Stimulated activated CD8-positive, alpha-beta memory T cell treated with anti-CD3 and anti-CD28 coated beads, Interleukin-2, amount 100 ng/mL, for 1 hour (primary cell): ENCODE results near the gene E2F3.
"Not testable (repeated sequence)": the region's sequence is repeated elsewhere in the genome, so short reads cannot be mapped to it uniquely, and the experiment has no call there.

Experiments
- DNase-seq, 2 donors: peaks; one replicate each; pipeline ENCODE4 v3.0.0-alpha.2; 2020; ENCODE audit warnings: low read depth in 2 of 2

Gene E2F3

DNA sequence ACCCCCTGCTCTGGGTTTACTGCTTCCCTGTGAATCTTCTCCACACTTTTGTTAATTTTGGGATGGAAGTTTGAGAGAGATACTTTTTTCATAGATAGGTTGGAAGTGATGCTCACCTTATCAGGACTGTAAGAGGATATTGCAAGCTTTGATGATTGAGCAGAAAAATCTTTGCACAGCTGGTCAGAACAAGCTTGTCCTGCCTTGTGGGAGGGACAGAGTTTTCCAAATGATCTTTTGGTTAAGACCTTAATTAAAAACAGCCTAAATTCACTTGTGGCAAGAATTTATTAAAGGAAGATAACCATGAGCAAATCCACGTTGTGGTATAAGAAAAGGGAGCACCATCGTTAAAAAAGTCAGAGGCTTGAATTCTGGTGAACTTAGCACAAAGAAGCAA is 32.2 kb downstream of the E2F3 start:
- DNase-seq, result no peak

DNA sequence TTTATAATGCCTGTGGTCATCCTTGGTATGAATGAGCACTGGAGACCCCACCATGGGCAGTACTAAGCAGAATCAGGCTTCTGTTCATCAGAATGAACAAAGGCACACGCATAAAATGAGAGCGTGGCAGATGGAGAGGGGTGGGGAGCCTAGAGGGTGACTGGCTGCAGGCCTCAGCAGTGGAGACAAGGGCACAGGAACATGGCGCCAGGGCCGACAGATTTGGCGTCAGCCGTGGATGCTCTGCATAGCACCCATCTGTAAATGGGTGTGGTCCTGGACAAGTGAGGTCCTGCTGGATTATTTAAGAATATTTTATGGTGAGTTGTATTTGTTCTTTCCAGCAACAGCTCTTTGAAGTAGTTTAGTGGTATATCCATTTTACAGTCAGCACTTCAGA is 33.1 kb downstream of the E2F3 start:
- no peak for DNase-seq

DNA sequence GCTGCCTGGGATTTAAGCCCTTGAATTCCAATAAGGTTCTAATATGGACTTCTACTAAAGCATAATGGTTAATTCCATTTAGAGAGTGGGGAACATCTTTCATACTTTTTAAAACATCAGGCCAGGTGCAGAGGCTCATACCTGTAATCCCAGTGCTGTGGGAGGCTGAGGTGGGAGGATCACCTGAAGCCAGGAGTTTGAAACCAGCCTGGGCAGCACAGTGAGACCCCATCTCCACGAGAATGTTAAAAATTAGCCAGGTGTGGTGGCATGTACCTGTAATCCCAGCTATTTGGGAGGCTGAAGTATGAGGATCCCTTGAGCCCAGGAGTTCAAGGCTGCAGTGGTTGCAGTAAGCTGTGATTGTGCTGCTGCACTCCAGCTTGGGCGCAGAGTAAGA is 35.0 kb downstream of the E2F3 start:
- no peak for DNase-seq

DNA sequence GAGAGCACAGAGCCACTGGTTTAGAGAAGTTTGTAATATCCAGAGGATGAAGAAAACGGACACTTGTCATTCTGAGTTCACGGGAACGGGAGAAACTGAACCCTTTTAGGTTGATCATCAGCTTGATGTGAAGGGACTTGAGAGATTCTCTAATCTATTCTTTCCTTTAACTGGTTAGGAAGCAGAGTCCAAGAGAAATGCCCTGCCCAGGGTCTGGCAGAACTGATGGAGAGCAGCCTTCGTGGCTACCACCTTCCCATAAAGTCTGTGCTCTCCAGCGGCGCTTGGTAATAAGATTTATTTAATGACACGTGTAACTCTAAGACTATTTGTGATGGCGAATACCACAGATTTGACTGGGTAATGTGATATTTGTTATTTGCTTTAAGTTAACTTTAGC is 36.0 kb downstream of the E2F3 start:
- no peak for DNase-seq

DNA sequence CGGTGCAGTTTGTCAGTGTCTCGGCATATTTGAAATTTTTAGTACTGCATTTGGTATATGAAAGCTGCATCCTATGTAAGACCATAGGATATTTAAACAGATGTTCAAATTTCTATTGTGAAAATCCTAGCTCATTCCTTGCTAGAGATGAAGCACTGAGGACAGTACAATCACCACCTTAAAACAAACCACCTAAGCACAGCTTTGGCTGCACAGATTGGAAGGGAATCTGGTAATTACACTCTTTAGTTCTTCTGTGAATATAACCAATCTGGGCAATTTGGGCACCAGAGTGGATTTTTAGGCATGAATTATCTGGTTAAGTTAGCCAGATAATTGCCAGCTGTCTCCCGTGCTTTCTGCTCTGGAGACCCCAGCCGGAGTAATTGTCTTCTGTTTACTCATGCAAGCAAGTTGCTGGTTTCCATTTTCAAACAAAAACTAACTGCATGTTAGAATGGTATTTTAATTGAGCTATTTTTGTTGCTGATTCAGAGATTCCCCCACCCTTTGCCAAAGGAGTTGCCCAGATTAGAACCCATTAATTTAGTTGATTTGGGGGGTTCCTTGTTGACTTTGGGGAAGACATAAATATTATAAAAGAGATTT is 36.9 kb downstream of the E2F3 start:
- no peak for DNase-seq

DNA sequence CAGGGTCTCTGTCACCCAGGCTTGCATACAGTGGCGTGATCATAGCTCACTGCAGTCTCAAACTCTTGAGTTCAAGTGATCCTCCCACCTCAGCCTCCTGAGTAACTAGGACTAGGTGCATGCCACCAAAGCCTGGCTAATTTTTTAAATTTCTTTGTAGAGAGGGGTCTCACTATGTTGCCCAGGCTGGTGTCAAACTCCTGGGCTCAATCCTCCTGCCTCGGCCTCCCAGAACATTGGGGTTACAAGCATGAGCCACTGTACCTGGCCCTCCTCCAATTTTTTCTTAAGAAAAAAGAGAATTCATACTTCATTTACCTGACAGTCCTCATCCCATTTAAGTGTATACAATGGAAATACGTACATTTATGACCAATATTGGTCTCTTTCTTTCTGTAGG is 37.9 kb downstream of the E2F3 start:
- no peak for DNase-seq

DNA sequence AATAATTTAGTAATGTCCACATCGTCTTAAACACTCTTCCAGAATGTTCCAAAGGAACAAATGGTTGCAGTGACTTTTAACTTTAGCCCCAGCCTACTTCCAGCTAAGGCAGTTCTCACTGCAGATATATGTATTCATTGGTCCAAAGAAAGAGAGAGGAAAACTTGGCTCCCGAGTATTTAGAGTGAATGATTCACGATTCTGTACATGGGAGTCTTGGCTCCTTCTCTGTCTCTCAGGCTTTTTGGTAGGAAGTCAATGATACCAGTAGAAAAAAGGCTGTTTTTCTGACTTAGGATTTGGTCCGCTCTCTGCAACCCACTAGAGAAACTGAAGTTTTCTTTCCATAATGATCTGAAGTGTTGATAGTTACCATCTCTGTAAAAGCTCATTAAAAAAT is 38.6 kb downstream of the E2F3 start:
- no peak for DNase-seq

DNA sequence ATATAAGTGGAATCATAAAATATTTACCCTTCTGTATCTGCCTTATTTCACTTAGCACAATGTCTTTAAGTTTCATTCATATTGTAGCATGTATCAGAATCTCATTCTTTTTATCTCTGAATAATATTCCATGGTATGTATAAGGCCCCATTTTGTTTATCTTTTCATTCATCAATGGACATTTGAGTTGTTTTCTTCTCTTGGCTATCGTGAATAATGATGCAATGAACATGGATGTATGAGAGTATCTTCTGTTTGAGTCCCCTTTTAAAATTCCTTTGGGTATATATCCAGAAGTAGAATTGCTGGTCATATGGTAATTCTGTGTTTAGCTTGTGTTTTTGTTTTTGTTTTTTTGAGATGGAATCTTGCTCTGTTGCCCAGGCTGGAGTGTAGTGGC is 39.6 kb downstream of the E2F3 start:
- DNase-seq, result no peak

DNA sequence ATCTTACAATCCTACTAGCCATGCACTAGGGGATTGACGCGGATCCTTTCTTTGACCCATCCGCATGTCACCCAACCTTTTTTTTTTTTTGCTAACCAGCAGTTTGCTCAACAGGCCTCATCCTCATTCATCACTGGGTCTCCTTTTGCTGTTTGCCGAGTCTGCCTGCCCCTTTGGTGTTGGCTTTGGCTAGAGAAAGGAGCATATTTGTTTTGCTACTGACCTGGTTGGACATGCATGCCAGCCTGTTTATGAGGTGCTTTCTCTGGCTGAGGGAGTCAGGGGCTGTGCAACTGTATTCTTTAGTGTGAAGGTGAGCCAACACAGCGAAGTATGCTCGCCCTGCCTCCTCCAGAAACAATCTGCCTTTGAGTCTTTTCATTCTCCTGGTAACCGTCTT is 40.2 kb downstream of the E2F3 start:
- no peak for DNase-seq

DNA sequence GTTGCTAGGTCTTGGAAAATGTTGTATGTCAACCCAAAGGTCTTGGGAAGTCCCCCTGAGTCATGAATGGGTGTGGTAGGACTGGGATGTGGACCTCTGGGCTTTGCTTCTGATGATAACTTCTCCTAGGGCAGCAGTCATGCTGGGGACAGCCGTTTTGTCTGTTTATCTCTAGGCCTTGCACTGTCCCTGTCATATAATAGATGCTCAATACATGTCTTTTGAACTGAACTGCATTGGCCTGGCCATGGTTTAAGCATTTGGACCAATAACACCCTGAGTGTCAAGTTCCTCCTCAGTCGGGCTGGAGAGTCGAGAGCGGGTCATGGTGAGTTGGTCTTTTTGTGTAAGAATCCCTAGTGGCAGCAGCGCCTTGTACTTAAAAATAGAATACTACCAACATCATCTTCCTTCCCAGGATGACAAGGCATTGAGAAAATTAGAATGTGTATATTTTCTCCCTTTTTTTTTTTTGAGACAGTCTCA is 43.1 kb downstream of the E2F3 start:
- no peak for DNase-seq

DNA sequence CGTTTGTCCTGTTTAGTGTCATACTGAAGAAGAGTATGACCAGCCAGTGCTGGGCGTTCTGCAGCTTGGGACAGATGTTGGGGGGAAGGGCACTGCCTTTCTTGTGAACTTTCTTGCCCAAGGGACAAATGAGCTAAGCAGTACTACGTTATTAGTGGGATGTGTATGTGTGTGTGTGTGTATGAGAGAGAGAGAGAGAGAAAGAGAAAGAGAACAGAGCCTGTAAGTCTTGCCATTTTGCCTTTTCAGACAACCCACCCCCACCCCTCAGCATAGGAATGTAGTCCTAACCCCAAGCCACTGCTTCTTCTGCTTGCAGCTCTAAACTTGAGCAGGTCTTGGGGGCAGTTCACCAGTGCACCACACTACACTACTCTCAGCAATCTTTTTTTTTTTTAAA is 45.5 kb downstream of the E2F3 start:
- DNase-seq, result no peak

DNA sequence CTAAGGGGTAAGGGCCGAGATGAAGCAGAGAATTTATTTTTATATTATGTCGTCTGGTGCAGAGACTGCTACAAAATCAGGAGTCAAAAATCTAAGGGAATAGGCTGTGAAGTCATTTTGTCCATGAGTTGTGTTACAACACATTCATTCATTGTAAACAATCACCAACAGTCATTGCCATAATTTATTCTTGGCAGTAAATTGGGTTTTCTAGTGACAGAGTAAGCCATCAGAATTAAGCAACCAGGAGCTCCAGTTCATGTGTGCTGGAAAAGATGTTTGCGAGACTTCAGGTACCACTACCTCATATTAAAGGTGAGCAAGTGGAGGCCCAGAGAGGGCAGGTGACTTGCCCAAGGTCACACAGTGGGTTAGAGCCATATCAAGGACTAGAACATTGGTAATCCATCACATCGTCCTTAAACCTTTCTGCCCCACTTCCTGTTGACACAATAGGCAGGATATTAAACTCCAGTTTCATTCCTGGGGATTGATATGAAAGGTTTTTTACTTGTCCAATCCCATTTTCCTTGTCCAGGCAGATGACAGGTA is 46.0 kb downstream of the E2F3 start:
- DNase-seq, result no peak

DNA sequence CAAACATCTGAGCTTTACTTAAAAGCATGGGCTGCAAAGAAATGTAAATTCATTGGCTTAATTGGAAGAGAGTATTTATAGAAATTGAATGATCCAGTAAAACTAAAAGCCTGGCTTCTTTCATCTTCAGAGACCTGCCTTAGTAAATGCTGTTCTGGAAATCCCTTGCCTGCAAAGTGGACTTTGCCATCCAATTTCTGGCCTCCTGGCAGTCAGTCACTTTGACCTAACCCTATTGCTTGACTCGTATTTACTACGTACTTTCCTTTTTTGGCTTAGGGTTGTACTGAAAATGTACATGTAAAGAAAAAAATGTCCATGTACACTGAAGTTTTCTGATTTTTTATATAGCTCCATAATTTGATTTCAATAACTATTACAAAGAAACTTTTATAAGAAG is 47.1 kb downstream of the E2F3 start:
- DNase-seq, result no peak

DNA sequence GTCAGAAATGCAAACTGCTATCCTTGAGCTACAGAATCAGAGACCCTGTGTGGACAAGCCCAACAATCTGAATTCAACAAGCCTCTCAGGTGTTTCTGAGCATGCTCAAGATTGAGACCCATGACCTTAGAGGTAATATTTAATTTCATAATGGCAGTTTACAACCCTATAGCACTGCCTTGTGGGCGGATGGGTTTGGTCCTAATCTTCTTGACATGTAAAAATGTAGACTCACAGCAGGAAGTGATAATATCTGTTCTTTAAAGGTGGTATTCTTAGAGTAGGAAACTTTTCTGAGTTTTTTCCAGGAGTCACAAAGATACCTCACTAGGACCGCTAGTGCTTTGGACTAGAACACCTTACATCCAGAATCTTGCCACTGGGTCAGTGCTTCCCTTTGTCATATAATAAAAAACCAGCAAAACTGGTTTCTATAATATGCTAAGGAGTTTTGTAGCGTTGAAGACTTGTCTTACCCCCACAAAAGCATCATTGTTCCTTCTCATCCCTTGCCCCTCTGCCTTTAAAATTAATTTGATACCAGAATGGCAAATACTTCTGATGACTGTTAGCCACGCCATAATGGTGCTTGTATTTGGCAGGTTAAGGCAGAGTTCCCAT is 52.6 kb downstream of the E2F3 start:
- no peak for DNase-seq

DNA sequence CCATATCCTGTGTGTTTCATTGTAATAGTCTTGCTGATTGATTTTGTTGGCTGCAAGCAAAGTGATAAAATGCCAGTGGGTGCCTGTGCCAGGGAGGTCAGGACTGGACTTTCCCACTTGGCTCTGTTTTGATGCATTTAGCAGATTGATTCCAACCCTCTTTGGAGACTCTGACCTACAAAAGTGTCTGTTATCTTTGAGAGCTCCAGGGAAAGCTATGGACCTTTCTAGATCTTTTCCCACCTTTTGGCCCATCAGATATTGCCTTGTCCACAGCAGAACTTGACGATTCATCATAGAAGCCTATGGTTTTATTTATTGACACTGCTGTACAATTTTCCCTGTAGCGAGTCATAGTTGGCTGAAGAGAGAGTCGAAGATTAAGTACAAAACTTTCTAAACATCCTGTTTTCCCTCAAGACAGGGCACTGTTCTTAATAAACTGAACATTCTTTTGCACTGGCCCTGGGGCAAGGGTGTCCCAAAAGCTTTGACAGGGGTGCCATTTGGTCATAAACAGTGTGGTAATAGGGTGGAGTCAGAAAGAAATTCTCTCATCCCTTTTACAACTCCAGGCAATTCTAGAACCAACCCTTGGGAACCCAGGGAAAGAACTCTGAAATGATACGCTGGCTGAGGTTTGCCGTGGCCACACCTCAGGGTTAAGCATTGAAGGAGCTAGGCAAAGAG is 53.7 kb downstream of the E2F3 start:
- no peak for DNase-seq

DNA sequence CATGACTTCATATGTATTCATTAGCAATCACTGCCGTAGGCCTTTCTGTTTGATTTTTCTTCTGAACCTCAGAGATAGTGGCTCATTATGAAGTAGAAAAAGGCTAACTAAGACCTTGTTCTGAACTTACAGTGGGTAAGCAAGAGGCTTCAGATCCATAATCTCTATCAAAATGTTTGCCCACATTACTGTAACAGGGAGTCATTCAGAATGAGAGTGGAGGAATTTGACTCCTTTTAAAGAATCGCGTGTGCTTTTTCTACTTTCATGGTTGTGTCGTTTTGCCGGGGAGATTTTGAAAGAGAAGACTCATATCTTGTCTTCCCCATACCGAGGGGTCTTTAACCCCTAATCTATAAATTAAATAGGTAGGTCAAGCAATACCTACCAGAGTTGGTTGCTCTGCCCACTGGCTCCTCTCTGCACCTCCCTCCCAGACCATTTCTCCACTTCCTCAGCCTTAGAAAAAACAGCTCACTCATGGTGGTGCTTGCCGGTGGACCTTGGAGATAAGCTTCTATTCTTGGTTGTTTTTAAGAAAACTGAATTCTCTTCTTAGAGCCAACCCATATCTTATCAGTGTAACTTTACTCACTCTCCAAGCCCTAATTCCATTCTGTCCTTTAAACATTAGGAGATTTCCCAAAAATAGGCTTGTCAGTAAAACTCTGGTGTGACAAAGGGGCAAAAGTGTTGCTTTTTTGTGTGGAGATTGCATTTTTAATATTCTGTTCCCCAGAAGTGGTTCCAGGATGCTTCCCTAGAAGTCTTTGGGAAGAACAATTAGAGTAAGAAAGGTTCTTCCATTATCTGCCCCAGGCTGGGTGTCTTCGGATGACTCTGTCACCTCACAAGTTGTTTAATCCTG is 56.6 kb downstream of the E2F3 start:
- no peak for DNase-seq

DNA sequence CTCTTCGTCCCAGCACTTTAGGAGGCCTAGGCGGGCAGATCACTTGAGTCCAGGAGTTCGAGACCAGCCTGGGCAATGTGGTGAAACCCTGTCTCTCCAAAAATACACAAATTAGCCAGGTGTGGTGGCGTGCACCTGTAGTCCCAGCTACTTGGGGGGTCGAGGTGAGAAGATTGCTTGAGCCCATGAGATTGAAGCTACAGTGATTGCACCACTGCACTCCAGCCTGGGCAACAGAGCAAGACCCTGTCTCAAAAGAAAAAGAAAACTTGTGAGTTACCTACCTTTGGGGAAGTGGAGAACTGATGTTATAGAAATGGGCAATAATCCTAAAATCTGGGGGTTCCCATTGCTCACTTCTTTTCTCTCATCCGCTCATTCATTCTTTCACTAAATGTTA is 58.0 kb downstream of the E2F3 start:
- DNase-seq, result no peak

DNA sequence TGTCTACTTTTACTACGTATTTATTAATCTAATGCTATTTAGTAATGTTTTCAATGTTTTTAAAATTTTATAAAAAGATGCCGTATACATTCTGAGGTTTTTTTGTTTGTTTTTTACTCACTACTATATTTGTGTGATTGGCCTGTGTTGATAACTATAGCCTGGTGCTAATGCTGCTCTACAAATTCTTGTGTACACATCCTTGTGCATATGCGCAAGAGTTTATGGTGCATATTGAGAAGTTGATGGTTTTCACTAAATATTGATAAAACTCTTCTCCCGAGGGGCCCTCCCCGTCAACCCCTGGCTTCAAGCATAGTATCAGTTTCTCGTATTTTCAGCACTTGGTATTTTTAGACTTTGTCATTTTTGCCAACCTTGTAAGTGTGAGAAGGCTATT is 59.9 kb downstream of the E2F3 start:
- DNase-seq, result no peak

DNA sequence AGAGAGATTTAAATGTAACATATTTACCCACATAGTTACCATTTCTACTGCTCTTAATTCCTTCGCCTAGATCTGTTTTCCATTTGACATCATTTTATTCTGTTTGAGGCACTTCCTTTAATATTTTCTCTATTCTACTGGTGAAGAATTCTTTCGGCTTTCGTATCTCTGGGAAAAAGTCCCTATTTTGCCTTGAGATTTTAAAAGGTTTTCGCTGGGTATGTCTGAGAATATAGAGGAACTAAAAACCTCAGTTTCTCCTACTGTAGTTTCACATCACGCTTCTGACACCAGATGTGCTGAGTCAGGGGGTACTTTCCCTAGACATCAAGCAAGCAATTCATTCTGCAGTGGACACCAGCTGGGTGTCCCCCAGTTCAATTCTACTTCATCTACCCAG is 61.7 kb downstream of the E2F3 start:
- no peak for DNase-seq

DNA sequence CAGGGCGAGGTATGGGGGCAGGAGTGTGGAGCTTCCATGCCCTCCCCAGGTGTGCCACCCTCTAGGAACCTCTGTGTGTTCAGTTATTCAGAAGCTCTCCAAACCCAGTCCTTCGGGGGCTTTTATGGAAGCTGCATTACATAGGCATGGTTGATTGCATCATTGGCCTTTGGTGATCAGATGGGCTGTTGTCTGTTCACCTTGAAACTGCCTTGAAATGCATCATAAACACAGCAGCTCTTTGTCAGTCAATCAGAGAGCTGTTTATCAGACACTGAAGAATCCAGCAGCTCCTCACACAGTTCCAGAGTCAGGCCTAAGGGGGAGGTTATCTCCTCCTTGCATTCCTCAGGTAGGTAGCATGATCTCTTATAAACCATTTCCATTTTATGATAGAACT is 62.4 kb downstream of the E2F3 start:
- DNase-seq, result no peak

DNA sequence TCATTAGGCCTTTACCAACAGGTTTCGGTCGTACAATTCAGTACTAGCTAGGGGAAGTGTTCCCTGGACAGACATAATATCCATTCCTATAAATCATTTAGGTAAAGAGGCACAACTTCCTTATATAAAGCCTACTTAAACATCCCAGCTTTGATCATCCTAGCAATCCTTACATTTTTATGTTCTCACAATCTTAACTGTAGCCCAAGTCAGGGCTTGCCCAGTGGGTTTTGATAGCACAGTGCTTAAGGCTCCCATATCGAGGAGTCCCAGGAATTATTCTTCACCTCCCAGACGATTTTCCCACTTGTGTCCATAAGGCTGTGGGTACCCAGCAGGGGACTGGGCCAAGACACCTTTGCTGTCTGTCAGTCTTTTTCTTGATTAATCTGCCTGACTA is 63.2 kb downstream of the E2F3 start:
- no peak for DNase-seq

DNA sequence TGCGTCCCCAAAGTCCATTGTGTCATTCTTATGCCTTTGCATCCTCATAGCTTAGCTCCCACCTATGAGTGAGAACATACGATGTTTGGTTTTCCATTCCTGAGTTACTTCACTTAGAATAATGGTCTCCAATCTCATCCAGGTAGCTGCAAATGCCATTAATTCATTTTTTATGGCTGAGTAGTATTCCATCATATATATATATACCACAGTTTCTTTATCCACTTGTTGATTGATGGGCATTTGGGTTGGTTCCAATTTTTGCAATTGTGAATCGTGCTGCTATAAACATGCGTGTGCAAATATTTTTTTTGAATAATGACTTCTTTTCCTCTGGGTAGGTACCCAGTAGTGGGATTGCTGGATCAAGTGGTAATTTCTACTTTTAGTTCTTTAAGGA is 63.9 kb downstream of the E2F3 start:
- DNase-seq, result not testable (repeated sequence)
